ENCODE results near the gene YIF1B. TPM values are rescaled to one million over a fixed set of nuclear protein-coding genes. Genes with fewer than 3 reads are reported as not detected.

The YIF1B gene
- polyA plus RNA-seq, 3 donors = 26.0 to 33.7 (median 30.8) TPM

DNA sequence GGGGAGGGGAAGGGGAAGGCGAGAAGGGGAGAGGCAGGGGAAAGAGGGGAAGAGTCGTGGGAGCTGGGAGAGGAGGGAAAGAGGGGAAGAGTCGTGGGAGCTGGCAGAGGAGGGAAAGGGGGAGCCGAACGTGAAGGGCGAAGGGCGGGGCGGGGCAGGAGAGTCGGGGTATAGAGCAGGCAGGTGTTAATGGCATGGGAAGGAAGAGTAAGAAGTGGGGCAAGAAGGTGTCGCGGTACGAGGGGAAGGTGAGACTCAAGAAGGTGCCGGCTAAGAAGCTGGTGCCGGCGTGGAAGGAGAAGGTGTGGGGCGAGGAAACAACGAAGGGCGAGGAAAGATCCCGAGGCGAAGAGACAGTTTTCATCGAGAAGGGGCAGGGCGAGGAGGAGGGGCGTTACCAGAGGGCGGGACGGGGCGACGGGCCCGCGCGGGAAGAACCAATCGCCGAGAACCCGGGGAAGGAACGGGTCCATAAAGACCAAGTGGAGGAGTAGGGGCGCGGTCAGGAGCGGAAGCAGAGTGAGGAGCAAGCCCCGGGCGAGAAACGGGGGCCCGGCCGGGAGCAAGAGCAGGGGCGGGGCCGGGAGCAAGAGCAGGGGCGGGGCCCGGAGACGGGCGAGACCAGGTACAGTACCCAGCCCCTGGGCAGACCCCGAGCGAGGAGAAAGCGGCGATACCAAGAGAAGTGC, 20.3 kb upstream of the YIF1B start:
- peak; percentile 80 to 83 (median 81) for DNase-seq (ENCODE audit: low read depth in 3 of 3, low spot score in 2 of 3)

DNA sequence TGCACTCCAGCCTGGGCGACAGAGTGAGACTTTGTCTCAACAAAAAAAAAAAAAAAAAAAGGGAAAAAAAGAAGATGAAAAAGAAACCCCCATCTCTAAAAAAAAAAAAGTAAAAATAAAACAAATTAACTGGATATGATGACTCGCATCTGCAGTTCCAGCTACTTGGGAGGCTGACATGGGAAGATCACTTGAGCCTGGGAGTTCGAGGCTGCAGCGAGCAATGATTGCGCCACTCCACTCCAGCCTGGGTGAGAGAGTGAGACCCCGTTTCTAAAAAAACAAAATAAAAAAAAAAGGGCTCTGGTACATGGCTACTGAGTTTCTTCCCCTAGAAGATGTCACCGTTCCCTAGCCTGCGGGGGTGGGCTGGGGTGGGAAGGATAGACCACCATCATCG, 17.5 kb upstream of the YIF1B start:
- no peak for DNase-seq (ENCODE audit: low read depth in 3 of 3, low spot score in 2 of 3)

DNA sequence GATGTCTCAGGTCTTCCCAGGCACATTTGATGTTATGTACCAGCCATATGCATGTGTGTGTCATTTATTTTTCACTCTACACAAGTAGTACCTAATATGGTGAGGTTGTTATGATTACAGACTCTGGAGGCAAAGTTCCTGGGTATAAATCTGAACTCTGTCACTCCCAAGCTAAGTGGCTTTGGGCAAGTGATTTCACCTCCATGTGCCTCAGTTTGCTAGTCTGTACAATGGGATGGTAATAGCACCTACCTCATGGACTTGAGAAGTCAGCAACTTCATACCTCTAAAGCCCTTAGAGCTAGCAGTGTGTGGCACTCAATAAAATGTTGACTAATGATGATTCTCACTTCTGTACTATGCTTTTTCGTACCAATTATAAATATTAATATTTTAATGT, 16.0 kb upstream of the YIF1B start:
- DNase-seq (ENCODE audit: low read depth in 3 of 3, low spot score in 2 of 3) = no peak

DNA sequence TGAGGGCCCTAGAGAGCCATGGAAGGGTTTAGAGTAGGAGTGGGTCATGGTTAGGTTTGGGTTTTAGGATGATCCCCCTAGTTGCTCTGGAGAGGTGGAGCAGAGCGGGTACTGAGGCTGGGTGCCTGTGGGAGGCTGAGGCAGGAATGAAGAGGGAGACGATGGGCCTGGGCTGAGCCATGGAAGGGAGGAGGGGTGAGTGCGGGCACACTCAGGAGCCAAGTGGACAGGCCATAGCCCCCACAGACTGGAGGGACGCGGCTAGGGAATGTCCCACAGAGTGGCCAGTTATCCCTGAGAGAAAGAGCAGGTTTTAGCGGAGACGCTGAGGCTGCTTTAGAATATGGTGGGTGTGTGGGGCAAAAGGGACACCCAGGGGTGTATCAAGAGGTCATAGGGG, 13.9 kb upstream of the YIF1B start:
- DNase-seq (ENCODE audit: low read depth in 3 of 3, low spot score in 2 of 3) = no peak

DNA sequence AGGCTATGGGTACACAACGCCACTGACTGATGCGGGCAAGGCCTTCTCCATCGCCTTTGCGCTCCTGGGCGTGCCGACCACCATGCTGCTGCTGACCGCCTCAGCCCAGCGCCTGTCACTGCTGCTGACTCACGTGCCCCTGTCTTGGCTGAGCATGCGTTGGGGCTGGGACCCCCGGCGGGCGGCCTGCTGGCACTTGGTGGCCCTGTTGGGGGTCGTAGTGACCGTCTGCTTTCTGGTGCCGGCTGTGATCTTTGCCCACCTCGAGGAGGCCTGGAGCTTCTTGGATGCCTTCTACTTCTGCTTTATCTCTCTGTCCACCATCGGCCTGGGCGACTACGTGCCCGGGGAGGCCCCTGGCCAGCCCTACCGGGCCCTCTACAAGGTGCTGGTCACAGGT, 10.8 kb upstream of the YIF1B start:
- DNase-seq (ENCODE audit: low read depth in 3 of 3, low spot score in 2 of 3) = no peak

DNA sequence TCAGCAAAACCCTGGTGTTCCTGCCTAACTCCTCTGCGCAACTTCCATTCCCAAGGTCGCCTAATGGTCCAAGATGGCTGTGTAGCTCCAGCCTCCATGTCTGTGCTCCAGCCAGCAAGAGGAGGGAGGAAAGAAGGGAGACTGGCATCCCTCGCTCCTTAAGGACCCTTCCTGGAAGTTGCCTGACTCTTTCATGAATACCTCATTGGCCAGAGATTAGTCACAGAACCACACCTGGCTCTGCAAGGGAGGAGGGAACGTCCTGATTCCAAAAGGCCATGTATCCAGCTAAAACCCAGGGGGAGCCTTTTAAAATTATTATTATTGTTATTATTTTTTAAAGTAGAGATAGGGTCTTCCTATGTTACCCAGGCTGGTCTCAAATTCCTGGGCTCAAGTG, 8.7 kb upstream of the YIF1B start:
- DNase-seq (ENCODE audit: low read depth in 3 of 3, low spot score in 2 of 3) = no peak

DNA sequence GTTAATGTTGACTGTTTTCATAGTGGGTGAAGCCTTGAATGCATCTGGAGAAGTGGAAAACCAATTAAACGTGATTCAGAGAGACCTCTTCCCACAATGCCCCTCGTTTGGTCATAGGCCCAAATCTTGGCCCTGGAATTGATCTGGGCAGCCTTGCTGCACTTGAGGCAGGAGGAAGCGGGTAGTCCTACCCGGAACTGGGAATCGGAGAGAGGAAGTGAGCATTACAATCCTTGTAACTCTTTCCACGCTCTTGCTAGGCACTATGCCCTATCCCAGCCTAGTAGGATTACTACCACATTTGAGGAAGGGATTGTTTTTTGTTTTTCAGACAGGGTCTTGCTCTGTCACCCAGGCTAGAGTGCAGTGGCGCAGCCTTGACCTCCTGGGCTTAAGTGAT, 7.5 kb upstream of the YIF1B start:
- DNase-seq (ENCODE audit: low read depth in 3 of 3, low spot score in 2 of 3) = no peak

DNA sequence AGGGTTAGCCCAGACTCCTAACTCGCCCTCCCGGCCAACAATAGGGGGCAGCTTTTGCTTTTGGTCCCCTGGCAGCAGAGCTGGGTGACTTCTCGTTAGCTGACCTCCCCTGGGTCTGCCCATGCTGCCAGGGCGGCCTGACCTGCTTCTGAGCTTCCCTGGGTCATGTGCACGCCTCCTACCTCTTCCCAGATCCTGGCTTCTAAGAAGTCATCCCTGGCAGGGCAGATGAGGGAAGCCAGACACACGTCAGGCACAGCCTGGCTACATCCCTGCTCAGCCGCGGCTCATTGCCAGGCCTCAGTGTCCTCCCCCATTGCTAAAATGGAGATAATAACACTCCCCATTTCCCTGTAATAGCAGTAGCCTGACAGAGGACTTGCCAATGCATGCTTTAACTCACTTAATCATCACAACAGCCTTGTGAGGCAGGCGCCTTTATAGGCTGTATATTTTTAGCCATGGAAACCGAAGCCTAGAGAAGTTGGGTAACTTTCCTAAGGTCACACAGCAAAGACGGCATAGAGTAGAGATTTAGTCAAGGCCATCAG, 6.0 kb upstream of the YIF1B start:
- DNase-seq (ENCODE audit: low read depth in 3 of 3, low spot score in 2 of 3) = no peak

DNA sequence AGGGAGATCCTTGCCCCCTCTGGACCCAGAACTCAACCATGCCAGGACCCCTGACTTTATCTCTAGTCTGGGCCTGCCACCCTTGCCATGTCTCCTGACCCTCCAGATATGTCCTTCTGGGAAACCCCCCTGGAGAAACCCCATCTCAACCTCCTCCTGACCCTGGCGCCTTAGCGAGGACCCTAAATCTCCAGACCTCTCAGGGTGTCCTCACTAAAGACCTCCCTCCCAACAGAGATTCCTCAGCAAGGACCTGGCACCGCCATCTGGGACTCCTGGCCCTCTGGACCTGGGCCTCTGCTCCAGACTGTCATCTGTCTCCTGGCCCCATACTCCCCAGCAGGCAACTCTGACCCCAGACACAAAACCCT, 5.2 kb upstream of the YIF1B start:
- no peak for DNase-seq (ENCODE audit: low read depth in 3 of 3, low spot score in 2 of 3)

DNA sequence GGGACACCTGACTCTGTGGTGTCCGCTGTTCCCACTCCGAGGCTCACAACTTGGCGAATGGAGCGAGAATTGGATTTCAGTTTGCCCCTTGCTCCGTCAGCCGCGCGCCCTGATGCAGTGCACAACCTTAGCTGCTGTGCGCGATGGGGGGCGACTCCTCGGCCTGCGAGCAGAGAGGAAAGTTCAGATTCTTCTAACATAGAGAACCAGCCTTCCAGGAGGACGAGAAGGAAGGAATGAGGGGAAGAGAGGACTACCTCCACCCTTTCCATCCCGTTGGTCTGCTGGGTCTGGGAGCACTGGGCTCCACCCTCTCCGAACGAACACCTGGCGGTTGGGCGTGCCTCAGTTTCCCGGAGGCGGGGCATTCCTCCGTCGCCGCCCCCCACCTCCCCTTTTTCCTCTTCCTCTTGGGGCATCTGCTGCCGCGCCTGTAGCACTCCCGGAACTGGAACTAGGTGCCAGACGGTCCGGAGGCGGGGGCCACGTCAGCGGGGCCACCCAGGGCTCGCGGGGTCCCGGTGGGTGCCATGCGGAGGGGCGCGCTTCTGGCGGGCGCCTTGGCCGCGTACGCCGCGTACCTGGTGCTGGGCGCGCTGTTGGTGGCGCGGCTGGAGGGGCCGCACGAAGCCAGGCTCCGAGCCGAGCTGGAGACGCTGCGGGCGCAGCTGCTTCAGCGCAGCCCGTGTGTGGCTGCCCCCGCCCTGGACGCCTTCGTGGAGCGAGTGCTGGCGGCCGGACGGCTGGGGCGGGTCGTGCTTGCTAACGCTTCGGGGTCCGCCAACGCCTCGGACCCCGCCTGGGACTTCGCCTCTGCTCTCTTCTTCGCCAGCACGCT, 3.9 kb upstream of the YIF1B start, which contains the start of gene KCNK6:
Gene KCNK6, plus strand, starts transcription at position 425 of the 838 bp plus-strand sequence. Its CDS starts 106 bp downstream, at position 531.
- no peak for DNase-seq (ENCODE audit: low read depth in 3 of 3, low spot score in 2 of 3)

DNA sequence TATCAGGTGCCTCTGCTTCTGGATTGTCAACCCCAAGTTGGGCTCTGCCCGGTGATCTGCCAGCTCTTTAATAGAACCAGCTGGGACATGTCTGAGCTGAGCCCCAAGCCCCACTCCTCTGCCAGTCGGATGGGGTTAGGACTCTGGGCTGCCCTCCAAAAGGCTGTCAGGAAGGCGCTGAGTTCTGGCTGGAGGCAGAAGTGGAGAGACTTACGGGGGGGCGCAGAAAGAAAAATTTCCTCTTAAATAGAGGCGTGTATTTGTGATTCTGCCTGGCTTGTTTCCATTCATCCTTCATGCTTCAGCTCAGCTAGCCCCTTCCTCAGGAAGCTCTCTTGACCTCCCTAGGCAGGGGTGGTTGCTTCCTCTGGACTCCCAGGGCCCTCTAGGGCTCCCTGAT, 2.9 kb upstream of the YIF1B start:
- DNase-seq (ENCODE audit: low read depth in 3 of 3, low spot score in 2 of 3) = no peak

DNA sequence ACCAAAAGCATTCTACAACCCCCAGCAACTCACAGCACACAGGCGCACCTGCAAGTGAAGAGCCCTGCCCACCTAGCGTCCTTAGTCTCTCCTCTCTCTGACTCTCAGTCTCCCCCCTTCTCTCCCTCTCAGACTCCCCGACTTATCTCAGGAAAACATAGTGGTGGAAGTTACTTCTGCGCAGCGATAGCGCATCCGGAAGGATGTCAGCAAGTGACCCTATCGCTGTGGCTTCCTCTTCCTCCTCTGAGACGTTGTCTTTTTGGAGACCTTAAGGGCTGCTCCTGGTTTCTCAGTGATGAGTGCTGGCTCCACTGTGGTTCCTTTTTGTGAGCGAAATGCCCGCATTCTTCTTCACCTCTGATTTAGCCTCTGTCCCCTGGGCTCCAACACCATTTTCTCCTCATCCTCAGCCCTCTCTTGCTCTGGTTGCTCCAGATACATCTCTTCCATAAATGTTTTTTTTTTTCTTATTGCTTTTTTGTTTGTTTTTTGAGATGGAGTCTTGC, 1.4 kb upstream of the YIF1B start:
- no peak for DNase-seq (ENCODE audit: low read depth in 3 of 3, low spot score in 2 of 3)

DNA sequence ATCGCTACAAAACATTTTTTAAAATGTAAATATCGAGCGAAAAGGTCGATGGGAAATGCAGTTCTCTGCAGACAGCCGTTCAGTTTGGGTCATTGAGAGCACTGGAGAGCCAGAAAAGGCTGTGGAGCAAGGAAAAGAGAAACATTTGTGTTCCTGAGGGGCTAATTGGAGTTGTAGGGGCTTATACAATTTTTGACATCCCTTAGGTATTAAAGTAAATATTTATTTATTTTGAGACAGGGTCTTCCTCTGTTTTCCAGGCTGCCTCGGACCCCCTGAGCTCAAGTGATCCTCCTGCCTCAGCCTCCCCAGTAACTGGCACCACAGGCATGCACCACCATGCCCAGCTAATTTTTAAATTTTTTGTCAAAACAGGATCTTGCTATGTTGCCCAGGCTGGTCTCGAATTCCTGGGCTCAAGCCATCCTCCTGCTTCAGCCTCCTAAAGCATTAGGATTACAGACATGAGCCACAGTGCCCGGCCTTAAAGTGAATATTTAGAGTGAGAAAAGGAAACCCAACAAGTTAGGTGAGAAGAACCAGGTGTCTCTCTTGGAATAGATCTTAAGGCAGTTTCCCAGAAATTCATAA, 825 bp upstream of the YIF1B start:
- no peak for DNase-seq (ENCODE audit: low read depth in 3 of 3, low spot score in 2 of 3)

DNA sequence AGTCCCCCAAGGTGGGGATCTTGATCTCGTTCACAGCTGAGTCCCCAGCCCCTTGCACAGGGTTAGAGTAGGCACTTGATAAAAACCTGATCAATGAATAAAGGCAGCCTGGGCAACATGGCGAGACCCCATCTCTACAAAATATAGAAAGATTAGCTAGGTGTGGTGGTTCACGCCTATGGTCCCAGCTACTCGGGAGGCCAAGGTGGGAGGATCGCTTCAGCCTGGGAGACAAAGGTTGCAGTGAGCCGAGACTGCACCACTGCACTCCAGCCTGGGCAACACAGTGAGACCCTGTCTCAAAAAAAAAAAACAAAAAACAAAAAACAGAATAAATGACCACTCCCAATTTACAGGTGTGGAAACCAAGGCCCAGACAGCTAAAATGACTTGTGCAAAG, 4.8 kb downstream of the YIF1B start:
- DNase-seq (ENCODE audit: low read depth in 3 of 3, low spot score in 2 of 3) = no peak

DNA sequence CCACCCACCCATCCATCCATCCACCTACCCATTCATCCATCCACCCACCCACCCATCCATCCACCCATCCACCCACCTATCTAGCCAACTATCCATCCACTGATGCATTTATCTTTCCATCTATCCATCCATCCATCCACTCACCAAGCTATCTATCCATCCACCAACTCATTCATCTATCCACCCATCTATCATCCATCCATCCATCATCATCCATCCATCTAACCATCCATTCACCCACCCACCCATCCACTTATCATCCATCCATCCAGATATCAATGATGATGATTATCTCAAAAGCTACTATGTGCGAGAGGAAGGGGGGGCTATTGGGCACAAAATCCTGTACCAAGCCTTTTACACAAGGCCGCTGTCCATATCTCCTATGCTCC, 5.5 kb downstream of the YIF1B start:
- DNase-seq (ENCODE audit: low read depth in 3 of 3, low spot score in 2 of 3) = no peak

DNA sequence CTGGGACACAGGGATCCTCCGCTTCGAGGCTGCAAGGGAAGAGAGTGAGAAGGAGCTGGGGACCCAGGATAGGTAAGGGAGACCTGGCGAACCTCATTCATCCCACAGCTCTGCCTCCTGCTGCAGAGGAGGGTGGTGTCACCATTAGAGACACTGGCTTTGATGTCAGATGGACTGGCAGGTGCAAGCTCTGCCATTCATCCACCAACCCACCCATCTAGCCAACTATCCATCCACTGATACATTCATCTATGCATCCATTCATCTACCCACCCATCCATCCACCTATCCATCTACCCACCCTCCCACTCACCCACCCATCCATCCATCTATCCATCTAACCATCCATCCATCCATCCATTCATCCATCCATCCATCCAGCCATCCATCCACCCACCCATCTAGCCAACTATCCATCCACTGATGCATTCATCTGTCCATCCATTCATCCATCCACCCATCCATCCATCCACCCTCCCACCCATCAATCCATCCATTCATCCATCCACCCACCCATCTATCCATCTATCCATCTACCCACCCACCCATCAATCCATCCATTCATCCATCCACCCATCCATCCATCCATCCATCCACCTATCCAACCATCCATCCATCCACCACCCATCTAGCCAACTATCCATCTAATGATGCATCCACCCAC, 6.0 kb downstream of the YIF1B start:
- no peak for DNase-seq (ENCODE audit: low read depth in 3 of 3, low spot score in 2 of 3)

DNA sequence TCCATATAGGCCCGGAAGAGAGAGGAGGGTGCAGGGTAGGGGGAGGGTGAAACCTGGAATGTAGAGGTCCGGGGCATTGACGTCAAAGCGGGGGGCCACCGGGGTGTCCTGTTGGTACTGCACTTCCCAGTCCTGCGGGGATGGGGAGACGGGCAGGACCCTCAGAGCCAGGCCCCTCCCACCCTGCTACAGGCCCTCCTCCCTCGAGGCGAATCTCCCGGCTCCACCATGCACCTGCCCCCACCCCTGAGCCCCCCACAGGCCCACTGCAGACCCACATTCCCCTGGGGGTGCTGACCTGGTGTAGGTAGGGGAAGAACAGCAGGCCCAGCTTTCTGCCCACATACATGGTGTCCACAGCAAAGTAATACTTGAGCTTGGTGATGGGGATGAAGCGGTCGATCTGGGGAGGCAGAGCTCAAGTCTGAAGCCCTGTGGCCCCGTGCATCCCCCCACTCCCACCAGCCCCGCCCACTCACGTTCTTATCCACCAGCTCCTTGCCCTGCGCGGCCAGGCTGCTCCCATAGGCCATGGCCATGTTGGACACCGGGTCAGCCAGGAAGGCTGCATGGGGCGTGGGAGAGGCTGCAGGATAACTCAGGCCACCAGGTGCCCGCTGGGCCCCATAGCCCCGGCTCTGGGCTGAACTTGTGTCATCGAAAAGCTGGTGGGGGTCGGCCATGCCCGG, 6.7 kb downstream of the YIF1B start:
- DNase-seq (ENCODE audit: low read depth in 3 of 3, low spot score in 2 of 3) = no peak

DNA sequence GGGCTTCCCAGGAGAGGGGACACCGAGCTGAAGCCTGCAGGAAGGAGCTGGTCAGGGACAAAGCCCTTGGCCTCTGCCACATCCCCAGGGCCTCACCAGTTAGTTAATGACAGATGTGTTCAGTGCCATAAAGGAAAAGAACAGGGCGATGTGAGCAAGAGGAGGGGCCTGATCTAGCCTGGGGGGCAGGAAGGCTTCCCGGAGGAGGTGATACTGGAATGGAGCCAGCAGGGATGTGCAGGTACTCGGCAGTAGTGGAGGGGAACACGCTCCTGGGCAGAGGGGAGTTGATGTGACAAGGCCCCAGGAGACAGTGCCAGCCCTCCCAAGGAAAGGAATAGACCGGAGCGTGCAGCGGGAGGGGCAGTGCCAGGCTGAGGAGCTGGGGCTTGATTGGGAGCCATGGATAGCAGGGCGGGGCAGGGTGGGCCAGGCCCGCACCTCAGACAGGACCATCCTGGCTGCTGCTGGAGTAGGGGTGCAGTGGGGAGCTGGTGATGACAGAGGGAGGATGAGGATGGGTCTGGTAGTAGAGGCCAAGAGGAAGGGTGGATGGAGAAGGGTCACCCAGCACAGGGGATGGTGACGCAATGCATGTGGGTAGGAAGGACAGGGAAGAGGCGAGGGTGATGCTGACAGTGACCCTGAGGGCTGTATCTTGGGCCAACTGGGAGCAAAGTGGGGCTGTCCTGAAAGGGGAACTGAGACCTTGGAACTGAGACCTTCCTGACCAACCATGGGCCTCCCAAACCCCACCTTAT, 7.6 kb downstream of the YIF1B start:
- no peak for DNase-seq (ENCODE audit: low read depth in 3 of 3, low spot score in 2 of 3)

DNA sequence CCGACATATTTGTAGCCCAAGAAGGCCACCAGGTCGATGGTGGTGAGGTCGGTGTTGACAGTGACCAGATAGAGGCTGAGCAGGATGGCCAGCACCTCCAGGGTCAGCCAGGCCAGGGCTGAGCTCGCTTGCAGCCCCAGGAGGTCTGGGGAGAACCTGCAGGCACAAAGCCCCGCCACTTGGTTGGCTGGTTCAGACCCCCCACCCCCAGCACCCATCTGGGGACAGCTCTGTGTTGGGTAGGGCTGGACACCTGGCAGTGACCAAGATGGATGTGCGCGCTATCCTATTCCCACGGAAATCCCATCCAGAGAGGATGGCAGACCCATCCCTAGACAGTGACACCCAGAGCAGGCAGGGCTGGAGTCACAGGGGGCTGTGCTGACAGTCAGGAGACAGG, 8.2 kb downstream of the YIF1B start:
- no peak for DNase-seq (ENCODE audit: low read depth in 3 of 3, low spot score in 2 of 3)

DNA sequence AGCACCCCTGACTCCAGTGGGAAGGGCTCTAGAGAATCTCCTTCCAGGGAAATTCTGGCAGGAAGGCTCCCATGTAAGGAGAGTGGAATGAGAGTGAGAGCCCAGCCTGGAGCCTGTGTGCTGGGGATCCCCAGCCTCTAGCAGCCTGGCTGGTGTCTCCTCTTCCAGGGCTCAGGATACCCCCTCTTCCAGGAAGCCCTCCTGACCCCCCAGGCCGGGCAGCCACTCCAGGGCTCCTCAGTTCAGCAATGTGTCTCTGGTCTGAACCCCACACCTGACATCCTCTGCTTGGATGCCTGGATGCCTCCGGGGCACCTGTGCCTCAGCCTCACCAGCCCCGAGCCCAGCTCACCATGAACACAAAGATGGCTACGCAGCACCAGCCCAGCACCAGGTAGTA, 8.7 kb downstream of the YIF1B start:
- no peak for DNase-seq (ENCODE audit: low read depth in 3 of 3, low spot score in 2 of 3)
